GM23248 (cell line): ENCODE results near the gene WNT7B.

Source experiments
- EZH2 ChIP-seq: fragments of 200-600 bp; sonication (generic); IDR thresholded peaks from 2 replicates; pipeline ENCODE4 v1.6.1; 2018; ENCODE audit warnings: antibody characterized with exemption, mild to moderate bottlenecking; ENCODE audit not compliant: insufficient read depth, poor library complexity, severe bottlenecking
- EZH2phosphoT487 ChIP-seq: fragments of 200-600 bp; sonication (generic); IDR thresholded peaks from 2 replicates; pipeline ENCODE4 v1.6.1; 2018; ENCODE audit warnings: antibody characterized with exemption, moderate library complexity, mild to moderate bottlenecking, low read depth; ENCODE audit not compliant: insufficient read depth

DNA sequence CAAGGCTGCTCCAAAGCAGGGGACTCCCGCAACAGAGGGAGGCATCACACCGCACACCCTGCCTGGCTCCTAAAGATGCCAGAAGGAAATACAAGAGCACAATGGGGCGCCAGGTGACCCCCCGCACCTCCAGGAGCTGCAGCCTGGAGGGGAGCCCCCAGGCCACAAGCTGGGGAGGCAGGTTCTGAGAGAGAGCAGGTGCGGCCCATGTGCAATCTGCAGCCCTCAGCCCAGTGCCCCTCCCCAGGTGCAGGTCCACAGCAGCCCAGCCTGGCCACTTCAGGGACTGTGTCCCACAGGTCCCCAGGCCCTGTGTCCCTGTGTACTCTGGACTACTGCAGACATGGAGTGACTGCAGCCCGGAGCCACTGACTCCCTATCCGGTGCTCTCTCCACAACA is 13.1 kb downstream of the WNT7B start:
- no peak for TF ChIP-seq EZH2
- TF ChIP-seq EZH2phosphoT487: no peak
